ENCODE measurements around the gene INSYN2B.

INSYN2B gene

DNA sequence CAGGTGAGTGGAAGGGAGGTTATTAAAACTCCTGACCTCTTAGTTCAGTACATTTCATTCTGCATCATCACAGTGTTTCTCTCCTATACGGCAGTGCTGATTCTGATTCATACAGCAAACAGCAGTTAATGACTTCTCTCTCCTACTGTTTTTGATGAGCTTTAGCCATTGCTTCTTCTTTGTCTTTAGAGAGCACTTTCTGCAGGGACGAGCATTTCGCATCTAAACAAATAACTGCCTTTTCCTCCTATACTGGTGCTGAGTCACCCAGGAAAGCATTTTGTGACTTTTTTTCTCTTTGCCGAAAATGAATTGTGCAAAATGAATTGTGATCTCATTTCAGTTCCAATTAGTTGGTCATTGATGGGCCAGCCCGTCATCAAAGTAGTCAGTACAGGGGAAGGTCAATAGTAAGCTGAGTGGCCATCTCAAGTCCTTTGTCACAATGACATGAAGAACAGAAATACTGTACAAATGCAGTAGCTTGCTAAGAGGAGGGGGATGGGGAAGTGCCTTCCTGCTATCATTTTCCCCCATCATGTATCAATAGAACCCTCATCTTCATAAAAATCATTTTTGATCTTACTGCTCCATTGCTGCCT is 98.5 kb downstream of the INSYN2B start:
- no peak for DNase-seq

DNA sequence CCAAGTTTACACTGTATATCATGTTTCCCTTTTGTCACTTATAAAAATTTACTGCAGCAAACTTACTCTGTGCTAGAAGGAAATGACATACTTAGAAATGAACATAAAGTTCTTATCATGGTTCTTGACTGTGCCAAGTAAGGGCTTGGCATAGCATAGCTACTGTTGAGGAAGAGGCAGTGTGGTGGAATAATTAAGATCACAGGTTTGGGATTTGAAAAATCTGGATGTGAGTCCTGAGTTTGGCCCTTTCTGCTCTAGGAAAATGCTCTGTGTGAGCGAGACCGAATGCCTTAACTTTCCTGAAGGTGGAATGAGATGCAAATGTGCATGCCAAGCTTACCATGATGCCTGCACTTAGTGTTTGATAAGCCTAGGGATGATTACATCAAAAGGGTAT is 99.5 kb downstream of the INSYN2B start:
- no peak for DNase-seq

DNA sequence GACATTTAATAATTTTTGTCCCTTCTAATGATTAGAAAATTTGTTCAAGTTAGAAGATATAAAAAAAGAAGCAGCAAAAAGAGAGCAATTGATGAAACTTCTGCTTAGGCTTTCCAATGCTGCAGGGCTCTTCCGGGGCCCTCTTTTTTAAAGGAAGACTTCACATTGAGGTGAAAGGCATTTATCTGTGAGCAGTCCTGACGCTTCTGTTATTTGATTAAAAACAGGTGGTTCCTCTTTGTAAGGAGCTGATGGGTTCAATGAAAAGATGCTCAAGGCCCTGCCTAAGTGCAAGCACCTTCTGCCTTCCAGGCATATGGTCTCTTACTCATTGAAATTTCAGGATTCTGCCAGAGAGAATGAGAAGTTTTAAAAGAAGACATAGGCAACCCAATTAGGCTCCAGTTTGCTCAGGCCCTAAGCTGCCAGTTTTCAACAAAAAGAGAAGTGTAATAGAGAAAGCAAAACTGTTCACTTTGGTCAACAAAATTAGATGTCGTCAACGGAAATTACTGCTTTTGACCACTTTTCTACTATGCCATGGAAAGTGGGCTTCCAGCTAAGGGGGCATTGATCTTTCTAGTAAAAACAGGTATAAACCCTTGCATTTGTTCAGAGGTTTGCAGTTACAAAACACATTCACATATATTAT is 100.2 kb downstream of the INSYN2B start:
- no peak for DNase-seq

GRCh38 chr5:169876386-169876785 is 103.9 kb downstream of the INSYN2B start:
- DNase-seq, result no peak

DNA sequence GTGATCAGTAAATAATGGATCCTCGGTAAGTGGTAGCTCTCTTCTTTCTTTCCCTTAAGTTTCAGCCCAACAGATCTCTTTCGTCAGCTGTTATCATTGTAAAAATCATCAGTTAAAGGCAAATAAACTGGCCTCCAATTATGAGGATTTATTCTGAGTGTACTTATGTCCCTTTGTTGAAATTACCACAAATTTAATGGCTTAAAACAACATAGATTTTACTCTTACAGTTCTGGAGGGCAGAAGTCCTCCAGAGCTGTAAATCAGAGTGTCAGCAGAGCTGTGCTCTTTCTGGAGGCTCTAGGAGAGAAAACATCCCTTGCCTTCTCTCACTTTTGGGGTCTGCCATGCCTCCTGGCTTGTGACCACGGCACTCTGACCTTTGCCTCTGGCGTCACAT is 104.6 kb downstream of the INSYN2B start:
- no peak for DNase-seq

DNA sequence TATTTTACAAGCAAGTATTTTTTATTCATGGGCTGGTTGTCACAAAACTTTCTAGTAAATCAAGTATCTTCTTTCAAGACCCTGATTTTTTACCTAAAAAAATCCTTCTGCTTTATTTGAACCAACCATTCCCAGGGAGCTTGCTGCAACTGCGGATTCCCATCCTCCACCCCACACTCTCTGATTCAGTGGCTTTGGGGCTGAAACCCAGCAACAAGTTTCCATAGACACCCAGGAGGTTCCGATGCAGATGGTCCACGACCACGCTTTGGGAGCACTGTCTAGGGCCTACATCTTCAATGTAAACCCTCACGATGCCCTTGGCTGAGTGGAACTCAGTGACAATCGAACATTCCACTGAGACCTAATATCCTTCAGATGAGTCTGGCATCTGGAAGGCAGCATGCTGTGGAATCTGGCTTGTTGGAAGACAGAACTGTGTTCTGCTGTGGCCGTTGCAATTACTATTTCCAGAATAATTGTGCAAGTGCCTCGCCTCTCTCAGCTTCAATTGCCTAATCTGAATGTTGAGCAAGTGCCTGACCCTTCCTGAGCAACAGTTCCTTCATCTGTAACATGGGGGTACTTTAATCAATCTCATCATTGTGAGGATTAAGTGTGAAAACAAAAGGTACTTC is 105.1 kb downstream of the INSYN2B start:
- DNase-seq, result no peak

DNA sequence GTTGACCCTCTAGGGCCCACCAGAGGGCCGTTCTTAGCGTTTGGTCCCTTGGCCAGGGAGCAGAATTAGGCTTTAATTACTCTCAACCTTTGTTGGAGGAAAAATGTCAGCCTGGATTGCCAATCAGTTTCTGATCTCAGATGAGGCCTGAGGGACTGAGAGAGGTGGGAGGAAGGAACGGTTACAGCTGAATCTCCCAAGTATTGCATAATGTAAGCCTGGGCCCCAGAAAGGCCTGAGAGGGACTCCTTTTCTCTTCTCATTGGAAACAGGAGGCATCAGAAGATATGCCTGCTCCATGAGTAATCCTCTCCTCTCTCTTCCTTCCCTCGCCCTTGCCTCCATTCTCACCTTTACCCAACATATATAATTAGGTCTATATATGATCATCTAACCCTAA is 105.7 kb downstream of the INSYN2B start:
- no peak for DNase-seq

- DNase-seq, result no peak
Measured at GRCh38 chr5:169873642-169874041, 106.7 kb downstream of the INSYN2B start.

- no peak for DNase-seq
Measured at GRCh38 chr5:169871826-169872490, 108.3 kb downstream of the INSYN2B start.

- no peak for DNase-seq
Measured at GRCh38 chr5:169870211-169870610, 110.1 kb downstream of the INSYN2B start.

DNA sequence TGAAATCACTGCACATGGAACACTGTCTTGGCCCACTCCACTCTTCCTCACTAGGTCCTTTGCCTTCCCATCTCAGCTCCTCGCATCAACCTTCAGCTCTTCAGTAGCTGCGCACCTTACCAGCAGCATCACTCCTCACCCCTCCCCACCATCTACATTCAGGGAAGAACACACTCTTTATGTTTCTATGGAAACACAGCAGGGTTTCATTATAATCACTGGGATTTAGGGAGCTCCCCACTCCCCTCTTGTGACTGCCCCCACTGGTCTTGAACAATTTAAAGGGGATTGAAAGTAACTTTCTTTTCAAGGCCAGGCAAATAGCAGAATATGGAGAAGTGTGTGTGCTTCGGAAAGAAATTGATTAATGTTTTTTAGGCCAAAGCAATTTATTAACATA is 111.2 kb downstream of the INSYN2B start:
- no peak for DNase-seq

GRCh38 chr5:169867347-169867746 is 112.9 kb downstream of the INSYN2B start:
- DNase-seq, result no peak

- no peak for DNase-seq
Measured at GRCh38 chr5:169864483-169864882, 115.8 kb downstream of the INSYN2B start.

GRCh38 chr5:169862391-169862811 is 117.9 kb downstream of the INSYN2B start:
- DNase-seq, result no peak

DNA sequence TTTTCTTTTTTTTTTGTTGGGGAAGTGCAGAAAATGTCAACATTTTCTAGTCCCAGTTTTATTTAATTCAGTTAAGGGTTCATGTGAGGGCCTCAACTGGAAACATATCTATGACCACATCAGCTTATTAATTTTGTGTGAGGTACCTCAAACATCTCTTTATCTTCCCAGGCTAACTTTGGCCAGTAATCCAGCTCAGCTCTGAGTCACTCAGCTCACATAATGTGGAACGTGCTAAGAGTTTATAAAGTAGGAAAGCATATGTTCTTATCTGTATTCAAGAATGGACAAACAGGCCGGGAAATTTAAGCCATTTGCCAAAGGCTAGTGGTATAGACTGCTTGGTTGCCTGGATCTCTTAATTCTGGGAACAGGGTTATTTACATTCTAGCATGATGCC is 118.4 kb downstream of the INSYN2B start:
- no peak for DNase-seq

DNA sequence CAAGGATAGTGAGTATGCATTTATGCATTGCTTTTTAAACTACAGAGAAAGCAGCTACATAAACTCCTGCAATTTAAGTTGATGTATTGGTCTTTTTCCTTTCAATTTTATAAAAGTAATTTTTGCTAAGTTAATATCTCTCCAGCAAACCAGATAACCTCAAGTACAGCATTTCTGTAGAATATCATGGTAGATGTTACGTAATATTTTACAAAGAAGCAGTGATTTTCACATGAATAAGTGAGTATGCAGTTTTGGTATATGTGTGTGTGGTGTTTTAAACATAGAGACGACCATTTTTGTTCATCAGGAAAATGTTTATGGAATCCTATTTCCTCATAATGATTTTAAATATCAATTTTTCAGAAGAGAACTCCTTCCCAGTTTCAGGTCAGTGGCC is 118.9 kb downstream of the INSYN2B start:
- DNase-seq, result no peak

DNA sequence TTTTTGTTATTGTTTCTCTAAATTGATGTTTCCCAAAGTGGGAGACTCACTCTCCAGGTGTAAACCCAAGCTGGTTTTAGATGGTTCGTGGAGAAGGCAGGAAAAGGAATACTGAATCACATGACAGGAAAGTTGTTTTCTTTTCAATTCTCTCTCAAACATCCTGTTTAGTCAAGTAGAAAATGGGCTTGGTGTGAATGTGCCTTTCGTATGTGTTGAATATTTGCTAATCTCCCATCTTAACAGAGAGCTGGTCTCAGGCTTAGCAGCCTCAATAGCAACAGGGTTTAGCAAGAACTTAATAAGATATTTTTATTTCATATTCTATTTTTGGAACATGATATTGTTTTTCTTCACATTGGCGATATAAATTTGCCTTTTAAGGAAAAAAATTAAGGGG is 119.7 kb downstream of the INSYN2B start:
- DNase-seq, result no peak

- DNase-seq, result no peak
Measured at GRCh38 chr5:169856571-169856970, 123.7 kb downstream of the INSYN2B start.

DNA sequence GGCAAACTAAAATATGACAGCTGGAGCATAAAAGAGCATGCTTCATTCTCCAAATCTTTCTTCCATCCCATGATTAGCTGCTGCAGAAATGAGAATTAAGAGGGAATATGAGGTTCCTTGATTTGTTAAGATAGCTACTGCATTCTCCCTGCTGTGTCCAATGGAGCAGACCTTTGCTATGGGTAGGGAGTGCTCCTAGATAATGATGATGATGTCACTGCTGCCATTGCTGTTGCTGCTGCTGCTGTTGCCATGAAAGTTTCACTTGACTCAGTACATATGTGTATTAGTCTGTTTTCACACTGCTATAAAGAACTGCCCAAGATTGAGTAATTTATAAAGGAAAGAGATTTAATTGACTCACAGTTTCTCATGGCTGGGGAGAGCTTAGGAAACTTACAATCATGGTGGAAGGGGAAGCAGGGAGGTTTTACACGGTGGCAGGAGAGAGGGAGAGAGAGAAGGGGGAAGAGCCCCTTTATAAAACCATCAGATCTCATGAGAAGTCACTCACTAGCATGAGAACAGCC is 128.9 kb downstream of the INSYN2B start:
- DNase-seq, result no peak

DNA sequence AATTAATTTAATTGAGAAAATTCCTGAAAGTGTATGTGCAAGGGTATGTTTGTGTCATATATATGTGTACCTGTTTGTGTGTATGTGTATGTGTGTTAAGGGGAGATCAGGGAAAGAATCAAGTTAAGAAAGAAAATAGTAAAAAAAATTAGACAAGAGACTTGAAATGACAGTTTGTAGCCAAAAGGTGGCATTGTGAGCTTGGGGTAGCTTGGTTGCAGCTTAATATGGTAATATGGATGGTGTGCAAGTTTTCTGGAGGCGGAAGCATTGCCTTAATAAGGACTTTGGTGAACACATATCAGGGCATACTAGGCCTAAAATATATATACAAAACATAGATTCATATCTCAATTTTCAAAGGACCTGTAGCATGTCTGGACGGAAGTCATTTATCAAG is 129.9 kb downstream of the INSYN2B start:
- DNase-seq, result no peak

DNA sequence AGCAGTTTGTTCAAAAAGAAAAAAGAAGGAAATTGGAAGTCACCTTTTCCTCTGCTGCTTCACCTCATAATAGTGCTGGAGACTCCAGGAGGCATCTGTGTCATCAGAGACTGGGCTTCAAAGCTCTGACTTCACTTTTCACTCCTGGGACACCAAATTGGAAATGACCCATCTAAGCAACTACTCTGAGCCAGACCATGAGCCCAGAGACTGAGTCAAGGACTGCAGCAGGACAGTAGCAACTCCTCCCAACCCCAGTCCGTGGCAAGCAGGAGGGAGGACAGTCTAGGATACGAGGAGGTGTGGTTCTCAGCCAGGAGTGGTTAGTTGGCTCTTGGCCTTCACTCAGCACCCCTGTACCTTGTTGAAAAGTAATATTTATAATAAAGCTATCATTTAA is 131.5 kb downstream of the INSYN2B start:
- DNase-seq, result no peak

GRCh38 chr5:169848271-169848670 is 132.0 kb downstream of the INSYN2B start:
- DNase-seq, result no peak

DNA sequence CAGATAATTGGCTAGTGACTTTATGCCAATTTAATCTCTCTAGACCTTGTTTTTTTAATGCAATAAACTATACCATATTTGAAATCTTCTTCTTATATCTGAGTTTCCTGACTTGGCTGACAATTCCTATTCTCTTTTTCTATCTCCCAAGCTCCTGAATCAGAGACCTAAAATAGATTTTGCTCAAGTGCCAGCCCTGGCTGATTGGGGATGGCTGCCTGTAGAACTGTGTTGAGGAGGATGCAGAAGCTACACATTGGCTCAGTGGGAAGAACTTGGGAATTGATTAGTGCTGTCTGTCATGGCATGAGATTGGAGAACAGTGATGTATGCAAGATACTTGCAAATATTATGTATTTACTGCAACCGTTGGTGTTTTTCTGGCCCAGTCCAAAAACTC is 132.8 kb downstream of the INSYN2B start:
- DNase-seq, result no peak

GRCh38 chr5:169842699-169843098 is 137.6 kb downstream of the INSYN2B start:
- no peak for DNase-seq
